GM12878 (cell line): ENCODE measurements around the gene NUAK1. TPM values are rescaled to one million over a fixed set of nuclear protein-coding genes. Genes with fewer than 3 reads are reported as not detected.

Source experiments
- ATAC-seq: fragments of 200-7000 bp; cut with Tn5 transposase; 3 replicates; pipeline ENCODE4 v1.9.1; 2020; ENCODE audit warnings: mild to moderate bottlenecking, moderate library complexity
- BruUV-seq: library from RNA; stranded (reverse); fragments of 400-500 nt; replicated peaks from 2 replicates; lab custom pipeline; 2021; lab: Mats Ljungman, UMichigan
- CTCF ChIA-PET: fragments of 300-600 bp; sonication (Branson Sonifier 250); formaldehyde crosslinking; extraction: SDS; loops from one replicate; lab custom pipeline; 2021; ENCODE audit warnings: inconsistent platforms; lab: Yijun Ruan, JAX
- POLR2A ChIA-PET: fragments of 350-600 bp; formaldehyde crosslinking; extraction: SDS; loops from one replicate; lab custom pipeline; 2021; ENCODE audit warnings: inconsistent platforms; lab: Charles Lee
- RAD21 ChIA-PET: fragments of 300-600 bp; sonication (Branson Sonifier 250); formaldehyde crosslinking; loops from one replicate; lab custom pipeline; 2023; ENCODE audit warnings: antibody characterized with exemption; ENCODE audit not compliant: unreplicated experiment; lab: Charles Lee
- SMC1A ChIA-PET: fragments of 300-600 bp; sonication (Branson Sonifier 250); formaldehyde crosslinking; loops from one replicate; lab custom pipeline; 2023; ENCODE audit not compliant: unreplicated experiment, uncharacterized antibody; lab: Charles Lee
- DNase-seq: peaks from one replicate; pipeline ENCODE4 v3.0.0-alpha.2; 2011; ENCODE audit warnings: low read depth, low spot score
- FAIRE-seq: peaks from 3 replicates; lab custom pipeline; 2011; peaks lifted over from hg19 to GRCh38; lab: Jason Lieb, UNC
- H2AFZ ChIP-seq: 2 replicates; pipeline ENCODE4 v1.6.0; 2011; ENCODE audit warnings: low read depth, low read length, control low read depth; ENCODE audit not compliant: control insufficient read depth
- H3K27ac ChIP-seq: 2 replicates; pipeline ENCODE4 v1.5.1; 2011; ENCODE audit warnings: control low read depth; ENCODE audit not compliant: control insufficient read depth, insufficient read depth
- H3K27me3 ChIP-seq, 2 experiments: replicated peaks in 1 of 2; 2 replicates each; pipeline versions ENCODE4 v1.6.0 to v1.6.1; 2011; ENCODE audit warnings: low read length in 1 of 2; ENCODE audit not compliant: control insufficient read depth in 2 of 2, insufficient read depth in 2 of 2
- H3K36me3 ChIP-seq, 2 experiments: 2 replicates each; pipeline ENCODE4 v1.5.1; 2011; ENCODE audit warnings: low read length in 1 of 2; ENCODE audit not compliant: control insufficient read depth in 2 of 2, insufficient read depth in 2 of 2
- H3K4me1 ChIP-seq: 2 replicates; pipeline ENCODE4 v1.6.1; 2011; ENCODE audit warnings: mild to moderate bottlenecking, low read length, moderate library complexity, mixed read lengths; ENCODE audit not compliant: control insufficient read depth, insufficient read depth
- H3K4me2 ChIP-seq: 2 replicates; pipeline ENCODE4 v1.6.0; 2011; ENCODE audit warnings: control low read depth; ENCODE audit not compliant: control insufficient read depth, insufficient read depth
- H3K4me3 ChIP-seq: fragments of 200-600 bp; sonication (generic); 2 replicates; pipeline ENCODE4 v1.5.1; 2016
- H3K79me2 ChIP-seq: 2 replicates; pipeline ENCODE4 v1.6.0; 2011; ENCODE audit warnings: low read length; ENCODE audit not compliant: control insufficient read depth, insufficient read depth
- H3K9ac ChIP-seq: 2 replicates; pipeline ENCODE4 v1.8.0; 2011; ENCODE audit warnings: low read length, control low read depth, mixed read lengths; ENCODE audit not compliant: control insufficient read depth, insufficient read depth
- H3K9me3 ChIP-seq: replicated peaks from 3 replicates; pipeline ENCODE4 v1.5.1; 2011; ENCODE audit warnings: mild to moderate bottlenecking, low read length; ENCODE audit not compliant: control insufficient read depth, insufficient read depth
- H4K20me1 ChIP-seq: 2 replicates; pipeline ENCODE4 v1.6.0; 2011; ENCODE audit not compliant: control insufficient read depth, insufficient read depth
- BCL11A ChIP-seq: IDR thresholded peaks from 2 replicates; pipeline ENCODE4 v1.6.1; 2011; ENCODE audit warnings: low read depth, low read length
- BMI1 ChIP-seq: fragments of 450-650 bp; IDR thresholded peaks from 2 replicates; pipeline ENCODE4 v1.6.1; 2016; ENCODE audit warnings: mild to moderate bottlenecking, moderate library complexity, borderline replicate concordance
- CREB1 ChIP-seq: IDR thresholded peaks from 2 replicates; pipeline ENCODE4 v1.6.1; 2012; ENCODE audit warnings: low read depth, mild to moderate bottlenecking, inconsistent platforms
- EZH2 ChIP-seq: IDR thresholded peaks from 2 replicates; pipeline ENCODE4 v1.6.1; 2012; ENCODE audit warnings: low read depth, mild to moderate bottlenecking, control low read depth, inconsistent platforms, low read length, borderline replicate concordance; ENCODE audit not compliant: control insufficient read depth
- JUND ChIP-seq: IDR thresholded peaks from 2 replicates; pipeline ENCODE4 v1.6.1; 2012; ENCODE audit warnings: low read depth, mild to moderate bottlenecking, low read length, improper control_type of control experiment, moderate library complexity
- NFYB ChIP-seq: IDR thresholded peaks from 2 replicates; pipeline ENCODE4 v1.6.1; 2011; ENCODE audit warnings: low read depth, mild to moderate bottlenecking, low read length, improper control_type of control experiment, moderate library complexity; ENCODE audit not compliant: insufficient read depth
- NR2C1 ChIP-seq: fragments of 450-650 bp; IDR thresholded peaks from 2 replicates; pipeline ENCODE4 v1.6.1; 2017; ENCODE audit warnings: antibody characterized with exemption, mild to moderate bottlenecking, moderate library complexity
- NR2C2 ChIP-seq: IDR thresholded peaks from 2 replicates; pipeline ENCODE4 v1.6.1; 2011; ENCODE audit warnings: borderline replicate concordance, low read depth; ENCODE audit not compliant: control insufficient read depth, insufficient read length
- PAX8 ChIP-seq: fragments of 450-650 bp; IDR thresholded peaks from 2 replicates; pipeline ENCODE4 v1.6.1; 2017; ENCODE audit warnings: mild to moderate bottlenecking, moderate library complexity
- PML ChIP-seq: IDR thresholded peaks from 2 replicates; pipeline ENCODE4 v1.6.1; 2012; ENCODE audit warnings: low read length, inconsistent platforms
- ZNF622 ChIP-seq: fragments of 450-650 bp; IDR thresholded peaks from 2 replicates; pipeline ENCODE4 v1.6.1; 2017; ENCODE audit warnings: mild to moderate bottlenecking, inconsistent platforms
- ZZZ3 ChIP-seq: IDR thresholded peaks from 2 replicates; pipeline ENCODE4 v1.6.1; 2011; ENCODE audit warnings: low read depth; ENCODE audit not compliant: control insufficient read depth, insufficient read length
- whole genome bisulfite sequencing: methylation state at CpG from one replicate; pipeline ENCODE4 v1.1.6; 2016; ENCODE audit warnings: low lambda C conversion rate; ENCODE audit not compliant: insufficient replicate concordance, insufficient coverage; ENCODE audit errors: missing lambda C conversion rate; 5-methylcytosine and 5-hydroxymethylcytosine counted together
- in situ Hi-C: fragments of 300-500 bp; cut with MboI; formaldehyde crosslinking; loops from 9 replicates; pipeline ENCODE4 v1.14.3; 2018; ENCODE audit warnings: mixed read lengths
- intact Hi-C: fragments of 100-400 bp; cut with micrococcal nuclease; formaldehyde crosslinking; loops from one replicate; pipeline ENCODE4 v1.14.2; 2022; ENCODE audit not compliant: unreplicated experiment
- polyA plus RNA-seq, 11 experiments: library from polyadenylated mRNA; depleted of rRNA in 4 of 11; unstranded in 6 of 11; stranded (reverse) in 5 of 11; fragments of >200 nt; fragmentation: Nextera tagmentation in 4 of 11; fragmentation: Illumina TruSeq in 1 of 11; extraction: Ambion mirVana in 4 of 11; extraction: Trizol in 1 of 11; gene quantifications; 1 replicate in 1 of 11; 2 replicates in 10 of 11; pipeline versions ENCODE4 v1.2.1 to v1.2.3, GENCODE V29; 2011 to 2016; ENCODE audit warnings: inconsistent platforms in 2 of 11, missing spikeins in 2 of 11, low read depth in 1 of 11
- total RNA-seq, 4 experiments: library from RNA; depleted of rRNA in 3 of 4; stranded (reverse); fragments of >200 nt in 3 of 4; fragmentation: Illumina TruSeq in 1 of 4; extraction: Trizol in 1 of 4; gene quantifications; 2 replicates each; pipeline versions ENCODE4 v1.2.1 to v1.2.3, GENCODE V29; 2013 to 2021
- TF ChIP-seq, protein P1 (sequence below): fragments of 150-350 bp; IDR thresholded peaks from 2 replicates; pipeline ENCODE4 v1.6.1; 2014; ENCODE audit warnings: mild to moderate bottlenecking, low read depth, low read length

The NUAK1 gene
- total and polyA plus RNA-seq, 10 of the 15 experiments (the other 5 are each of a cell fraction or from before 2014, with no cell fraction given), result 0.03 to 0.42 (median 0.08) TPM; not detected in 2

DNA sequence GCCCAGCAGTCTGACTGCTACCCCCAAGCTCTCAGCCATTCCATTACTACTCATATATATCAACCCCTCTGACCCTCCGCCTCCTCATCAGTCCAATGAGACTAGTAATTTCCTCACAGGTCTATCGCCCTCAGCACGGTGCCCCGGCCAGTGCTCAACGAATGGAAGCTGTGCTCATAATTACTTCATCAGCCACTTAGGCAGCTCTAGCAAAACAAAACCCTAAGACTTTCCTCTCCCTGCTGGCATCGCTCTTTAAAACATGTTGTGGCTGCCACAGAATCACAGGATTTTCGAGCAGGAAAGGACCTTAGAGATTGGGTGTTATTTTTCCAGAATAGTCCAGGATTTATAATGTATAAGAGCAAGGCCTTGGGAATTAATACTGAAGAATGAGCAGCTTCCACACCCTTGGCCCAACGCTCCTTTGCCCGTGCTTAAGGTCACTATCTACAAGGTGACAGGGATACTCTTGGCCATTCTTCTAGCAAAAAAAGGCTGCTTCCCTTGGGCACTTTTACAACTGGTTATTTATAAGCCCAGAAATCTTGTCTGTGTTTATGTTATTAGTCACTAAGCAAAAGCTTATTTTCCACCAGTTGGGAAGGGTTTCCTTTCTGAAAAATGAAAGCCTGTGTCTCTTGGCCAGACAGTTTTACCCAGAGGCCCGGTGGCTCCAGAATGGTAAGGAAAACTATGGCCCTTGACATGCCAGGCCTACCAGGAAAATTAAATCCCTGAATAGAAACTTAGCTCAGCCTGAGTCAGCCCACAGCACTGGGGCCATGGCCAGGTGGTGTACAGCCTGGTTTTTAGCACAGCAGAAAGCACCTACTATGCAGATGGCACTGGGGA lies 47.9 kb downstream of the NUAK1 start (continued):
- no peak for TF ChIP-seq PAX8
- no peak for TF ChIP-seq NR2C1
- TF ChIP-seq NR2C2, result no peak
- no peak for TF ChIP-seq PML
- TF ChIP-seq JUND, result no peak
- TF ChIP-seq ZNF622, result no peak
- TF ChIP-seq BCL11A, result no peak

DNA sequence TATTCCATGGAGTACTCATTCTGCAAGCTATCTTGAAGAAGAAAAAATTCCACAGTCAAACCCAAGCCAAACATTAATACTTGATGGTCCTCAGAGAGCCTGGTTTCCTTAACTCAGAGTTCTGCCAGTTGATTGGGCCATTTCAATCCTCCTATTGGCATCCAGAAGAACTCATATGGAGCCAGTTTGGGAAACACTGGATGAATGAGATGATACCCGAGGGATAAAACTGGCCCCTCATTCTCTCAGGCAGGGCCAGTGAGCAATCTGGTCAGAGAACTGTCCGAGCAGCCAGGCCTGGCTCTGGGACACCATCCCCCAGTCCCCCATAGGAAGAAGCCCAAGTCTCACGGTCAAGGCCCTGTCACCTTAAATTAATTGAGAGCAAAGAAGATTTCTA lies 48.8 kb downstream of the NUAK1 start:
- TF ChIP-seq EZH2 (no peak), BMI1 (no peak), NFYB (no peak), ZZZ3 (no peak), CREB1 (no peak)
- TF ChIP-seq, protein P1, sequence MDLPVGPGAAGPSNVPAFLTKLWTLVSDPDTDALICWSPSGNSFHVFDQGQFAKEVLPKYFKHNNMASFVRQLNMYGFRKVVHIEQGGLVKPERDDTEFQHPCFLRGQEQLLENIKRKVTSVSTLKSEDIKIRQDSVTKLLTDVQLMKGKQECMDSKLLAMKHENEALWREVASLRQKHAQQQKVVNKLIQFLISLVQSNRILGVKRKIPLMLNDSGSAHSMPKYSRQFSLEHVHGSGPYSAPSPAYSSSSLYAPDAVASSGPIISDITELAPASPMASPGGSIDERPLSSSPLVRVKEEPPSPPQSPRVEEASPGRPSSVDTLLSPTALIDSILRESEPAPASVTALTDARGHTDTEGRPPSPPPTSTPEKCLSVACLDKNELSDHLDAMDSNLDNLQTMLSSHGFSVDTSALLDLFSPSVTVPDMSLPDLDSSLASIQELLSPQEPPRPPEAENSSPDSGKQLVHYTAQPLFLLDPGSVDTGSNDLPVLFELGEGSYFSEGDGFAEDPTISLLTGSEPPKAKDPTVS, result no peak
- TF ChIP-seq, all 136 proteins: peak for 0
- H3K9me3 ChIP-seq, result no peaks in the 10 kb centered on the region
- H3K9ac ChIP-seq, result no peak overlapping the region
- no peaks in the 10 kb centered on the region for H3K36me3 ChIP-seq
- no peak overlapping the region for H3K4me3 ChIP-seq
- no peak overlapping the region for H3K27ac ChIP-seq
- no peak overlapping the region for H2AFZ ChIP-seq
- no TSS peak for BruUV-seq
- SMC1A ChIA-PET, result no interaction called here
- RAD21 ChIA-PET, result no interaction called here
- POLR2A ChIA-PET, result no interaction called here
- no peaks in the 10 kb centered on the region for H3K79me2 ChIP-seq
- no peaks in the 10 kb centered on the region for H4K20me1 ChIP-seq
- no peak overlapping the region for H3K4me2 ChIP-seq
- DNase-seq (no peak), FAIRE-seq (no peak), ATAC-seq (no peak)
- intact Hi-C loops, result no loop called here
- no peaks in the 10 kb centered on the region for H3K4me1 ChIP-seq
- no peaks in the 10 kb centered on the region; a peak in 2 of 4 replicates for H3K27me3 ChIP-seq
- 0% methylated on average over 3 of the region's 3 CpGs for WGBS
- CTCF ChIA-PET, result no interaction called here
- in situ Hi-C loops, result no loop called here
